GM12874 (cell line): Measurements from ENCODE around the gene COLEC12.

ENCODE experiments used
- CTCF ChIP-seq: IDR thresholded peaks from 2 replicates; pipeline ENCODE4 v1.5.1; 2011; ENCODE audit warnings: low read depth, mild to moderate bottlenecking, control low read depth, low read length, moderate library complexity; ENCODE audit not compliant: insufficient read depth

The COLEC12 gene

GRCh38 chr18:515156-515815 lies 14.8 kb upstream of the COLEC12 start:
- TF ChIP-seq CTCF, result no peak

- TF ChIP-seq CTCF, result no peak
Measured at GRCh38 chr18:513826-514530, 13.5 kb upstream of the COLEC12 start.

- no peak for TF ChIP-seq CTCF
Measured at GRCh38 chr18:512957-513356, 12.5 kb upstream of the COLEC12 start.

- TF ChIP-seq CTCF, result no peak
Measured at GRCh38 chr18:508835-509234, 8.3 kb upstream of the COLEC12 start.

- TF ChIP-seq CTCF, result no peak
Measured at GRCh38 chr18:507636-508035, 7.1 kb upstream of the COLEC12 start.

GRCh38 chr18:506801-507200 lies 6.3 kb upstream of the COLEC12 start:
- no peak for TF ChIP-seq CTCF

- no peak for TF ChIP-seq CTCF
Measured at GRCh38 chr18:506264-506663, 5.8 kb upstream of the COLEC12 start.
